ENCODE data around the gene SH3GL2. TPM values are rescaled to one million over a fixed set of nuclear protein-coding genes. Genes with fewer than 3 reads are reported as not detected.

SH3GL2 gene
- total RNA-seq, 1 donor from 2014 or later, result 3.2 TPM

GRCh38 chr9:17622749-17623148 is 43.9 kb downstream of the SH3GL2 start:
- Histone ChIP-seq H3K36me3 (no peaks in the 10 kb centered on the region), H3K9me3 (no peaks in the 10 kb centered on the region), H3K27ac (no peak overlapping the region), H3K27me3 (no peaks in the 10 kb centered on the region), H3K4me1 (no peaks in the 10 kb centered on the region), H3K4me3 (no peak overlapping the region)
- no peak for TF ChIP-seq CTCF (IDR thresholded peaks at IDR 0.05)
- intact Hi-C loops (cut with DNase I), result no loop called here
- DNase-seq (no peak), ATAC-seq (no peak)

- H3K4me3 ChIP-seq, result no peak overlapping the region
- H3K36me3 ChIP-seq, result no peaks in the 10 kb centered on the region
- no peaks in the 10 kb centered on the region for H3K27me3 ChIP-seq
- no peaks in the 10 kb centered on the region for H3K9me3 ChIP-seq
- H3K4me1 ChIP-seq, result no peaks in the 10 kb centered on the region
- no peak for DNase-seq
- intact Hi-C loops (cut with DNase I), result no loop called here
- TF ChIP-seq CTCF (IDR thresholded peaks at IDR 0.05), result no peak
- no peak for ATAC-seq
- no peak overlapping the region for H3K27ac ChIP-seq
These were observed 45.1 kb downstream of the SH3GL2 start for GRCh38 chr9:17623965-17624364.

- H3K4me1 ChIP-seq, result no peaks in the 10 kb centered on the region
- TF ChIP-seq CTCF (IDR thresholded peaks at IDR 0.05), result no peak
- no peak for DNase-seq
- no peaks in the 10 kb centered on the region for H3K27me3 ChIP-seq
- ATAC-seq, result no peak
- H3K27ac ChIP-seq, result no peak overlapping the region
- H3K9me3 ChIP-seq, result no peaks in the 10 kb centered on the region
- no peaks in the 10 kb centered on the region for H3K36me3 ChIP-seq
- H3K4me3 ChIP-seq, result no peak overlapping the region
- intact Hi-C loops (cut with DNase I), result no loop called here
These were observed 45.7 kb downstream of the SH3GL2 start for GRCh38 chr9:17624571-17624970.

GRCh38 chr9:17625644-17626388 is 47.0 kb downstream of the SH3GL2 start:
- Histone ChIP-seq H3K27ac (no peak overlapping the region), H3K4me1 (no peaks in the 10 kb centered on the region), H3K27me3 (no peaks in the 10 kb centered on the region), H3K9me3 (no peaks in the 10 kb centered on the region), H3K4me3 (no peak overlapping the region), H3K36me3 (no peaks in the 10 kb centered on the region)
- TF ChIP-seq CTCF (IDR thresholded peaks at IDR 0.05), result no peak
- ATAC-seq, result no peak
- no peak for DNase-seq
- intact Hi-C loops (cut with DNase I), result no loop called here

- intact Hi-C loops (cut with DNase I), result no loop called here
- DNase-seq (no peak), ATAC-seq (no peak)
- no peaks in the 10 kb centered on the region for H3K9me3 ChIP-seq
- H3K4me3 ChIP-seq, result no peak overlapping the region
- no peak overlapping the region for H3K27ac ChIP-seq
- no peaks in the 10 kb centered on the region for H3K36me3 ChIP-seq
- no peak for TF ChIP-seq CTCF (IDR thresholded peaks at IDR 0.05)
- H3K27me3 ChIP-seq, result no peaks in the 10 kb centered on the region
- no peaks in the 10 kb centered on the region for H3K4me1 ChIP-seq
These were observed 48.8 kb downstream of the SH3GL2 start for GRCh38 chr9:17627641-17628040.

GRCh38 chr9:17628624-17629023 is 49.8 kb downstream of the SH3GL2 start:
- Histone ChIP-seq H3K4me1 (no peaks in the 10 kb centered on the region), H3K4me3 (no peak overlapping the region), H3K27ac (no peak overlapping the region), H3K9me3 (no peaks in the 10 kb centered on the region), H3K27me3 (no peaks in the 10 kb centered on the region), H3K36me3 (no peaks in the 10 kb centered on the region)
- no peak for TF ChIP-seq CTCF (IDR thresholded peaks at IDR 0.05)
- DNase-seq (no peak), ATAC-seq (no peak)
- intact Hi-C loops (cut with DNase I), result no loop called here

All from upper lobe of right lung (tissue), 1 donor.